ENCODE measurements around the gene C6orf89. TPM values are rescaled to one million over a fixed set of nuclear protein-coding genes. Genes with fewer than 3 reads are reported as not detected.

The C6orf89 gene
- total RNA-seq, 1 donor from 2014 or later, result 57.9 TPM

GRCh38 chr6:36920546-36920945, 34.8 kb downstream of the C6orf89 start:
- Histone ChIP-seq H3K9me3 (no peaks in the 10 kb centered on the region), H3K27me3 (no peaks in the 10 kb centered on the region), H3K4me3 (no peak overlapping the region), H3K4me1 (peaks cover 41% of the 10 kb centered on the region), H3K27ac (peak overlapping the region; percentile 47), H3K36me3 (peaks cover 73% of the 10 kb centered on the region)
- ATAC-seq (no peak), DNase-seq (no peak)
- intact Hi-C loops (cut with DNase I), result no loop called here
- no peak for TF ChIP-seq CTCF (IDR thresholded peaks at IDR 0.05)

GRCh38 chr6:36924131-36924530, 38.4 kb downstream of the C6orf89 start:
- DNase-seq (no peak), ATAC-seq (no peak)
- TF ChIP-seq CTCF (IDR thresholded peaks at IDR 0.05), result no peak
- Histone ChIP-seq H3K4me3 (no peak overlapping the region), H3K4me1 (peaks cover 40% of the 10 kb centered on the region), H3K9me3 (no peaks in the 10 kb centered on the region), H3K27me3 (no peaks in the 10 kb centered on the region), H3K27ac (no peak overlapping the region), H3K36me3 (peaks cover 47% of the 10 kb centered on the region)
- intact Hi-C loops (cut with DNase I), result no loop called here

- Histone ChIP-seq H3K9me3 (no peaks in the 10 kb centered on the region), H3K4me3 (no peak overlapping the region), H3K27ac (no peak overlapping the region), H3K36me3 (peaks cover 40% of the 10 kb centered on the region), H3K4me1 (peaks cover 34% of the 10 kb centered on the region), H3K27me3 (no peaks in the 10 kb centered on the region)
- DNase-seq (no peak), ATAC-seq (no peak)
- TF ChIP-seq CTCF (IDR thresholded peaks at IDR 0.05), result no peak
- intact Hi-C loops (cut with DNase I), result no loop called here
Measured at GRCh38 chr6:36924778-36925374, 39.1 kb downstream of the C6orf89 start.

- intact Hi-C loops (cut with DNase I), result no loop called here
Measured at GRCh38 chr6:36925809-36926208, 40.1 kb downstream of the C6orf89 start.

GRCh38 chr6:36926708-36927513, 41.2 kb downstream of the C6orf89 start:
- no peaks in the 10 kb centered on the region for H3K9me3 ChIP-seq
- peak overlapping the region; percentile 42 for H3K27ac ChIP-seq
- no peak overlapping the region for H3K4me3 ChIP-seq
- peaks cover 30% of the 10 kb centered on the region for H3K36me3 ChIP-seq
- H3K4me1 ChIP-seq, result peaks cover 22% of the 10 kb centered on the region
- intact Hi-C loops (cut with DNase I), result no loop called here
- ATAC-seq, result no peak
- DNase-seq, result no peak
- TF ChIP-seq CTCF (IDR thresholded peaks at IDR 0.05), result no peak
- no peaks in the 10 kb centered on the region for H3K27me3 ChIP-seq

More at GRCh38 chr6:36925809-36926208, 40.1 kb downstream of the C6orf89 start:
- no peaks in the 10 kb centered on the region for H3K9me3 ChIP-seq
- H3K4me3 ChIP-seq, result no peak overlapping the region
- no peak for TF ChIP-seq CTCF (IDR thresholded peaks at IDR 0.05)
- peaks cover 31% of the 10 kb centered on the region for H3K36me3 ChIP-seq
- peaks cover 28% of the 10 kb centered on the region for H3K4me1 ChIP-seq
- H3K27me3 ChIP-seq, result no peaks in the 10 kb centered on the region
- ATAC-seq (no peak), DNase-seq (no peak)
- H3K27ac ChIP-seq, result no peak overlapping the region

Data from upper lobe of right lung (tissue), 1 donor.